GM18499 (cell line): ENCODE results near the gene QRFPR.
"Not testable (repeated sequence)": the region's sequence is repeated elsewhere in the genome, so short reads cannot be mapped to it uniquely, and the experiment has no call there.

Source experiments
- ATAC-seq: cut with Tn5 transposase; IDR thresholded peaks from one replicate; pipeline ENCODE4 v1.9.1; 2021; ENCODE audit warnings: moderate number of reproducible peaks; ENCODE audit not compliant: insufficient read depth, unreplicated experiment

Gene QRFPR

DNA sequence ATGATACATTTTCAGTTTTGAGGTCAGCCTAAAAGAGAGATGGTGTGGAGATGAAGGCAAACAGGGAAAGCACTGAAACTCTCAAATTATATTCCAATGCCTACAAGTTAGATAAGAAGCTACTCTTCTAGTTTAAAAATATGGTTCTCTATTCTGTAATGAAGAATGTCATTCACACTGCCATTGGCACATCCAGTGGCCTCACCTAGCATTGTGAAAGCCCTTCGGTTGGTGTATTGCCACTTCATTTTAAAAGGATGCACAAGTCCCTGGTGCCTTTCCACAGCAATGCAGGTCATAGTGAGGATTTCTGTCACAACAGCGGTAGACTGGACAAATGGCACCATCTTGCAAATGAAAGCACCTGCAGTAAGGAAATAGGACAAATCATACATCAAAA is 40.6 kb downstream of the QRFPR start:
- no peak for ATAC-seq

DNA sequence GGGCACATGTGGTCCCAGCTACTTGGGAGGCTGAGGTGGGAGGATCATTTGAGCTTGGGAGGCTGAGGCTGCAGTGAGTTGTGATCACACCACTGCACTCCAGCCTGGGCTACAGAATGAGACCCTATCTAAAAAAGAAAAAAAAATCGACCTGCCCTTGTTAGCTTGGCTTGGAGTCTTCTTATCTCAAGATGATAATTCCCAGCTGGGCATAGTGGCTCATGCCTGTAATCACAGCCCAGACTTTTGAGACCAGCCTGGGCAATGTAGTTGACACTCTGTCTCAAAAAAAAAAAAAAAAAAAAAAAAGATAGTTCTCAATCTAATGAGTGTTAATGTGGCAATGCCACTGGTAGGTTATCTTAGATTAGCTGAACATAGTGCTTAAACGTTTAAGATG is 41.0 kb downstream of the QRFPR start:
- no peak for ATAC-seq

DNA sequence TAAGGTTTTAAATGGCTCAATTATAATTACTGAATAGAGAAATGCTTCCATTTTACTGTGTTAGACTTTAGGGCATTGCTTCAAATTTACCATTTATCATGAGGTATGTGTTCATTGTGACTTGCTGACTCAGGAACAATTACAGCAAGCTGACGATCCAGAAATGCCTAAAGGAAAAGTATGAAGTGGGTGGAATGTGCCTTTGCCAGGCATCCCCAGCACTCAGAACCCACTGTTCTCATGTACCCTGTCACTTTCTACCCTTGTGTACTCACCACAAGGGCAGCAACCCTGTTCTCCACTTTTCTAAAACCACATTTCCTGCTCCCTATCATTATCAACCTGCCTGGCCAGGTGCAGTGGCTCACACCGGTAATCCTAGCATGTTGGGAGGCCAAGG is 41.5 kb downstream of the QRFPR start:
- ATAC-seq, result no peak

DNA sequence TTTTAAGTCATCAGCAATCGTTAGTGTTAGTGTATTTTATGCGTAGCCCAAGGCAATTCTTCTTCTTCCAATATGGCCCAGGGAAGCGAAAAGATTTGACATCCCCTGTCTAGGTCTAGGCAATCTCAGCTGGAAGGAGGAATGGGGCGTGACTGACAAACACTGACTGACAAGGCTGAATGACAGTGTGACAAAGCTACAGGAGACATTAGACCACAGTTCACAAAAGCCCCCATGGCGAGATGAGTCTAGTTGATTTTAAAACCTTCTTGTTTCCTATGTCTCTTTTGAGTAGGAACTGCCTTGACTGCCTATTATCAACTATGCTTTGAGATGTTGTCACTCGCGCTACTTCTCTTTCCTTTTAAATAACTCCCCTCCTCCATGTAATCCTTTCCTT is 42.3 kb downstream of the QRFPR start:
- no peak for ATAC-seq

DNA sequence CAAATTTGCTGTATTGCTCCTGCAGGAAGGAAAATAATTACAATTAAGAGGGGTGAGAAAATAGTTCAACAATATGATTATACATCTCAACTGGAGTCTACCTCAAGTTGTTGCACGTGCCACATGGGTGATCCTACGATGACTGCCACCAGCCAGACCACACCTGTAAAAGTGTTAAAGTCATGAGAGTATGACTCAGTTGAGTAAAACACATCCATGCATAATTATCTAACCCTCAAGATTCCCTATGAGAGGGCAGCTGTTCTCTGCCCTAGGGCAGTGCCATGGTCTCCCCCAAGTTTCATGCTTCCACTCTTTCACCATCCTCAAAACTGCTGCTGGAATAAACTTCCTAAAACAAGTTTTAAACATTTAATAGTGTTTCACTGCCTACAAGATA is 44.1 kb downstream of the QRFPR start:
- ATAC-seq, result no peak

DNA sequence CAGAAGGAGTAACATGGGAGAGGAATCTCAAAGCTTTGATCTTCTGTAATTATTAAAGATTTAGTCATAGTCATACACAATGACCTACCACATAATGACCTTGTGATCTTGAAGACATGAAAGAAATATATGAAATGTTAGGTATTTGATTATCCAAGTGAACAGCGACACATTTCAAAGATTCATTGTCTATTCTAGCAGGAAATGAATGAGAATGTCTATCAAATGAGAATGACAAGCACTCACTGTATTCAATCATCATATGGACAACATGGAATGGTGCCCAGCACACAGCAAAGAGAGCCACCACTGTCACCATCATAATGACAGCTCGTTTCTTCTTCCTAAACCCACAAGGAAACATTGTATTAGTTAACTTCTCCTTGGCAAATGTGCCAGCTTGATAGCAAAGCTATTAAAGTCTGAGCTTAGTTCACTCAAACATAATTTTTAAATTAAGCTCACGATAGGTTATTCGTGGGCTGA is 50.6 kb downstream of the QRFPR start:
- no peak for ATAC-seq

DNA sequence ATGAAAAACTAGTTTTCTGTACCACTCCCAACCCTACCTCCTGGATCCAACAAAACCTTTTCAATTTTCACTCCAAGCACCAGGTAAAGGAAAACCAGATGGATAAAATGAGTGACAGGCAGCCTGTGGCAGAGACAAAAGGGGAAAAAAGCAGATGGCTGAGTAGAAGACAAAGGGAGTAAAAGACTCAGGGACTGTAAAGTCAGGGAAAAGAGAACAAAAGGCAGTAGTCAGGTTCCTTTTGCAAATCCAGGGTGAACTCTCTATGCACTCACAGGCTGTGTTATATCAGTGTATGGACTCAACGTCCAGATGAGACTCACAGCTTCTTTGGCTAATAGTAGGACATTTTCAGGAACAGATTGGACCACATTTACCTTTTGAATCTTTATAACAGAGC is 54.2 kb downstream of the QRFPR start:
- no peak for ATAC-seq

DNA sequence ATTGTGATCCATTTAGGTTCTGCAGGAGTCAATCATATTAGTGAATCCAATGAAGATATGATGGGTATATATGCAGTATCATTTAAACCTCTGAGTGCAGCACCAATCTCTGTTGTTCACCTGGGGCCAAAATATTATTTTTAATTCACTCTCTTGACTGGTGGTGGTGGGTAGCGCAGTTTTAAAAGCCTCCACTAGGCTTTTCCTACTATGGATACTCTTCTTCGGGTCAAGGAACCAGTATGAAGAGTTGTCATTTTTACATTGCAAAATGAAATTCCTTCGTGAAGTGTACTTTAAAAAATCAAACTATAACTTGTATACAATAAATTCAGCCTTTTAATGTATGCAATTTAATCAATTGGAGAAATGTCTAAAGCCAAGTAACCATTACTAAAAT is 56.5 kb downstream of the QRFPR start:
- no peak for ATAC-seq

DNA sequence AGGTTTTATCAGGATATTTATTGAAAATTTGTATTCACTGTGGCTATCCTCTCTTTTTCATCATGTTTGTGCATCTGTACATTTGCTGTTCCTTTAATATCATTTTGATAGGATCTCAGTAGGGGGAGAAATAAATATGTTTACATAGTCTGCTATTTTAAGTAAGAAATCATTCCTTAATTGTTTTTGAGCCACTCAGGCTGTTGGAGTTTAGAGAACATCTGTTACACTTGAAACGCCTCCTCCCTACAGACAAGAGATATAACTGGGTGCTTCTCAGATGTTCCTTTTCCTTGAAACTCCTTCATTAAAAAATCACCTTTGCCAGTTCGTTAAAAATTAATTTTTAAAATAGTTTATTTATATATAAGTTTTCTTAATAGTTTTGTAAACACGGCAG is 59.4 kb downstream of the QRFPR start:
- ATAC-seq, result no peak

DNA sequence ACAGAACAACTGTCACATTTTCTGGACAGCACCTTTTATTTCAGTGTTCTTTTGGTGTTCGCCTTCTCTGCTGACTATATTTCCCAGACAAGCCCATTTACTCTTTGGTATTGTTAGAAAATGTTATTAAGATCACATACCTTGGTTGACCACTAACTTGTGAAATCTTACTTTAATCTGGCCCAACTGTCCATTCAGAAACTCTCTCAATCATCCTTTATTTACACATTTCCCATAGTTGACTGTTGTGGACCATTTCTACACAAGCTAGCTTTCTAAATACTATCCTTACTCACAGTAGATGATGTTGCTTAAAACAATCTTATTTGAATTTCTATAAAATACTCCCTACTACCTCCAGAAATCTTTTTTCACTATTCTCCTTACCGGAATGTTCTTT is 64.7 kb downstream of the QRFPR start:
- no peak for ATAC-seq

DNA sequence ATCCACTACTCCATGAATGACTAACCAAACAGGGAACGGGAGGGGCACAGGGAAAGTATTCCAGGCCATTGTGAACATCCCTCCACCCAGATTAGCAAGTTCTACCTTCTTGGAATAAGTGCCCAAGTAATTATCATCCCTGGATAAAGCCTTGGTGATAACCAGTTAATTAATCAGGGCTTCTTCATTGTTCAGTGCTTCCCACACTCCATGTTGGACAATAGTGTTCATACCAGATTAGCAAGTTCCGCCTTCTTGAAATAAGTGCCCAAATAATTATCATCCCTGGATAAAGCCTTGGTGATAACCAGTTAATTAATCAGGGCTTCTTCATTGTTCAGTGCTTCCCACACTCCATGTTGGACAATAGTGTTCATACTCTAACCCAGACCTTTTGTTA is 67.4 kb downstream of the QRFPR start:
- ATAC-seq, result not testable (repeated sequence)

DNA sequence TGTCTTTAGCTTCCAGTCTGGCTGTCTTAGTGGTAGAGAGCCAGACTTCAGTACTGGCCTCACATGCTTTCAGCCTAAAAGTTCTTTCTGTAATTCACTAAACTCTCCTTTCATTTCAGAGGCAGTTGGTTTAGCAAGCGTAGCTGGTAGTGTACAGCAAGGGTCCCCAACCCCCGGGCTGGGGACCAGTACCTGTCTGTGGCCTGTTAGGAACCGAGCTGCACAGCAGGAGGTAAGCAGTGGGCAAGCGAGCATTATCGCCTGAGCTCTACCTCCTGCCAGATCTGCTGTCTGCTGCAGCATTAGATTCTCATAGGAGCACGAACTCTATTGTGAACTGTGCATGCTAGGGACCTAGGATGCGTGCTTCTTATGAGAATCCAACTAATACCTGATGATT is 72.0 kb downstream of the QRFPR start:
- ATAC-seq, result no peak

DNA sequence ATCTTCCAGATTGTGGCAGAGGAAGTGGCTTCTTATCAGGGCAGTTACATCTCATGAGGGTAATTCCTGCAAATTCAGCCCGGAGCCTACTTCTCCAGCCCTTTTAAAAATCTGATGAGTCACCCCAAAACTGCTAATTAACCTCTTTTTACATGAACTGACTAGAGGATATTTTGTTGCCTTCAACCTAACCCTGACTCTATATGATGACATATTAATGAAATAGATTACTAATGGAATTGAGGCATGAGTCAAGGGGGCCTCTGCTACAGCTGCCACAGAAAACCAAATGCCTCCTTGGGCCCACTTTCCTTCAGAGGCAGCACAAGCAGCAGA is 72.5 kb downstream of the QRFPR start:
- no peak for ATAC-seq

DNA sequence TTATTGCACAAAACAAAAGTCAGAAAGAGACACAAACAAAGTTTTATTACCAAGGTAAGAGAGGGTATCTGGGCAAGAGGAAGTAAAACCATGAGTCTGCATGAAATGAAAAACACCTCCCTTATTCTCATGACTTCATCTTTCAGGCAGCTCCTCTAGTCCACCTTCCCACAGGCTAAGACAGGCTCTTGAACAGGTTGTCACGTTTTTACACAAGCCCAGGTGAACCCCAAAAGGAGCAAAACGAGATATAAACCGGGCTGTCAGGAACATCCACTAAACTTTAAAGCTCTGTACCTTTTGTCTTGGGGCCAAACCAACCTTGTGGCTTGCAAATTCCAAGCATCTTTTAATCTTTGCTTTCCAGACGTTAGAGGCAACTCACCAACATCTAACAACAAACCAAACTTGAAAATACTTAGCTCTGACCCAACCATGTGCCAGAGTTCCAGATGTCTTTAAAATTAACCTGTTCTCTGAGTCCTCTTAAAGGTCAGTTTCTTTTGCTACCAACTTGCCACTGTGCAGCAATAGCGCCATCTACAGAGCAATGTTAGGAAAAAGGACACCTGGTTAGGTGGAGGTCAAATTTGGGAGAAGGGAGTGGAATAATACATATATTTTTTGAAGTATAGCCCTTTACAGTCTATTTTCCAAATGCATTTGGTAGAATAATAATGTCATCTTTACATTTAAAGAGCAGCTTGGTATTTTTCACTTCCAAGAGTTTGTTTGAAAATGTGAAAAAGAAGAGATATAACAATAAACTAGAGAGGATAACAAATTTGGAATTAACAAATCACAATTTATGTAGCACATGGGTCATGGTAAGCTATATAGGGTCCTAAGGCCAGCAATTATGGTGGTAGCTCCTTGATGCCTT is 73.1 kb downstream of the QRFPR start:
- ATAC-seq, result peak; percentile 94

DNA sequence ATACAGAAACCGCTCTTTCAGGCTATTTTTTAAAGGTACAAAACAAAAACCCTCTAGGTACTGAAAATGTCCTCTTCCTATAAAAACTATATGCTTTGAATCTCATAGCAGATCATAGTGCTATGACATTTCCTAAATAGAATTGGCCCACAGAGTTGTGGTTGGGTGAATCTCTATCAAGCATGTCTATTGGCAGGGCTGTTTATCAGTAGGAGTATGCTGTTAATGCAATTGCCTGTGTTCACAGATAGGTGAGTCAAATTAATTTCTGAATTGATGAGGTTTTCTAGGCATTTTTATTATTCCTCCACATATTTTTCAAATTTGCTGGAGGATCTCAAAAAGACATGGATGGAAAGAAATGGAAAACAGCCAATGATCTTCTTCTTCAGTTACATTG is 73.9 kb downstream of the QRFPR start:
- no peak for ATAC-seq

DNA sequence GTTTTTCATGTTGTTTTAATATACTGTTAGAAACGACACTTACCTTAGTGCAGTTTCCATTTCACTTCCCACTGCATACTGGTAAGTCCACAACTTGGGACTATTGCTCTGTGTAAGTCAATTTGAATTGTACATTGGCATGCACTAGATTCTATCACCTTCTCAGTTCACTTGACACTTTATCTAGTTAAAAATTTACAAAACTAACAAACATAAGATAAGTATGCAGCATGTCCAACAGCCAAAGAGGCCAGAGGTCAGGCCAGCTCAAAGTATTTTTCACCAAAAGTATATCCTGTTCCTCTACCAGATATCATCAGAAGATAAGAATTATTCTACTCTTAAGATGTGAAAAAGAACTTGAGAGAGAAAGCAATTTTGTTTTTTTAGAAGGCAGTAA is 75.9 kb downstream of the QRFPR start:
- no peak for ATAC-seq

DNA sequence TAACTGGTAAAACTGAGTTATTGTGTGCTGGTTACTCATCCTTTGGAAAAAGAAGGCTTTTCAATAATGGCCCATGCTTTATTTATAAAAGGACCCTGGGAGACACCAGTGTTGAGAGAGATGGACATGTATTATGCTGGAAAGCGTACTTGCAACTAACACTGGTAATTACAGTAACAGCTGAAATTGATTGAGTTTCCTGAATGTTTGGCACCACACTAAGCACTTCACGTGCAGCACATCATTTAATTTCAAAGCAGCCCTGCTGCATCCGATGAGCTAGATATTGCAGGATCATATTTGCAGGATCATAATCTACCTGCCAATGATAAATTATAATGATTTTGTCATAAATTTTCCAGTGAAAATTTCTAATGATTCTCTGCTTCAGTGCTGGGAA is 81.5 kb downstream of the QRFPR start:
- ATAC-seq, result no peak

DNA sequence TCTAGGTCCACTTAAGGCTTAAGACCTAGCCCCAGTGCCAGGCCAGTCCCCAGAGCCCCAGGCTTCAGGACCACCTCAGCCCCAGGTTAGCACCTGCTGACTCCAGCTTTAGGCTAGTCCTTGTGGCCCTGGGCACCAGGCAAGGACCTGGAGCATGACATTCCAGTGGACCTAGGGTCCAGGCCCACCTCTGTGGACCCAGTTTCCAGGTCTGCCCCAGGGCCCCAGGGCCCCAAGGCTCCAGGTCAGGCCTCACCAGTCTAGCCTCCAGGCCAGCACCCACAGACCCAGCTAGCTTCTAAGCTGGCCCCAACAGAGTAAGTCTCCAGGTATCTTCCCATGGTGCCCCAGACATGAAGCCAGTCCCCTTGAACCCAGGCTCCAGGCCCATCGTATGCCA is 97.5 kb downstream of the QRFPR start:
- no peak for ATAC-seq

DNA sequence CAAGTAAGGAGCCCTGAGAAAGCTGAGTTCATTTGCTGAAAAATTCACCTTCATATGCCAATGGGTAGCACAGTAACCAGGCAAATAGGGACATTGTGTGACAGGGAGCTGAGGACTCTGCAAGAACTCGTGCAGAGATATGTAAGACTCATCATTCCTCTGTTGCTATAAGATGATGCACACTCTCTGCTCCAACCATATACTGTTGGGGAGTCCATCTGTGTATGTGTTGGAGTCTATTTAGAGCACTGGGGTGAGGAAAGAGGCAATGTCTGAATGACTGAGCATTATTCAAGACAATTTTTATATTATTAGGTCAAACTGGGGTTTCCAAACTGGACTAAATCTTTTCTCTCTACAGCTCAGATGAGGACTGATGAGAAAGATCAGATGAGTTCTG is 100.4 kb downstream of the QRFPR start:
- no peak for ATAC-seq

DNA sequence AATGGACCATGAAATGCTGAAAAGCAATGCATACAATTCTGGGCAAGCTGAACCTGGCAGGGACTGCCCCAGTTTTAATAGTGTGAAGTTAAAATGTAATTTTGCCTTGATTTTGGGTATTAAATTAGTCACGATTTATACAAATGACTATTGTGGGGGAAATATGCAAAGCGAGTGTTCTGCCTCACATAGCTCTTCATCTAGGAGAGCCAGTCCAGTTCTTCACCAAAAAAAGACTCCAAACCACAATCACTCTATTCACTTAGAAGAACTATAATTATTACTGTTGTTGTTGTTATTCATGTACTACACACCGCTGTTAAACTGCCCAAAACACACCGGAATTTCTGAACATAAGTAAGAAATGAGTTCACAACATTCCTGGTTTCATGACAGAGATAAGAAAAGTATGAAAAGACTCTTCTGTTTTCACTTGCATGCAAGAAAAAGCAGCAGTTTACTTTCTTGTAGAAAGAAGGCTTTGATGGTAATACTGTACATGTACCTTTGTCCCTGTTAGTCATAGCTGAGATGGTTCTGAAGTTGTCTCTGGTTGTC is 101.9 kb downstream of the QRFPR start:
- peak; percentile 89 for ATAC-seq
